AG08396 (cell line): ENCODE data around the gene NEK10.

Experiments
- DNase-seq: peaks from one replicate; pipeline ENCODE4 v3.0.0; 2012; ENCODE audit warnings: low spot score, mixed read lengths

The NEK10 gene

GRCh38 chr3:27228805-27229204 is 140.4 kb downstream of the NEK10 start:
- no peak for DNase-seq

DNA sequence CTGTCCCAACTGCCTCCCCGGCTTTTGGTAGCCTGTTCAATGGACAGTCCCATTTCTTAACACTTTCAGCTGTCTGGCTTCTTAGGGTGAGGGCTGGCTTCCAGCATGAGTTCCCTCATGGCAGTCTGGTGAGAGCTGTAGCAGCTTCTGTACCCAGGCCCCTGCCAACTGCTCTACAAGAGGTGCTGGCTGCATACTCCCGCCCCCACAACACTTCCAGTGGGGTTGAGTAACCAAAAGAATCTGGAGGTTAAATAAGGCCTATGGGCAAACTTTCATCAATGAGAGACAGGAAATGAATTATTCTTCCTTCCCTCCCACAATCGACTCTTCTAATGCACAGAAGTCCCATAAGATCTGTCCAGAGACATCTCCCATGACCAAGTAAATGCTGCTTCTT is 145.0 kb downstream of the NEK10 start:
- DNase-seq, result peak; percentile 20

DNA sequence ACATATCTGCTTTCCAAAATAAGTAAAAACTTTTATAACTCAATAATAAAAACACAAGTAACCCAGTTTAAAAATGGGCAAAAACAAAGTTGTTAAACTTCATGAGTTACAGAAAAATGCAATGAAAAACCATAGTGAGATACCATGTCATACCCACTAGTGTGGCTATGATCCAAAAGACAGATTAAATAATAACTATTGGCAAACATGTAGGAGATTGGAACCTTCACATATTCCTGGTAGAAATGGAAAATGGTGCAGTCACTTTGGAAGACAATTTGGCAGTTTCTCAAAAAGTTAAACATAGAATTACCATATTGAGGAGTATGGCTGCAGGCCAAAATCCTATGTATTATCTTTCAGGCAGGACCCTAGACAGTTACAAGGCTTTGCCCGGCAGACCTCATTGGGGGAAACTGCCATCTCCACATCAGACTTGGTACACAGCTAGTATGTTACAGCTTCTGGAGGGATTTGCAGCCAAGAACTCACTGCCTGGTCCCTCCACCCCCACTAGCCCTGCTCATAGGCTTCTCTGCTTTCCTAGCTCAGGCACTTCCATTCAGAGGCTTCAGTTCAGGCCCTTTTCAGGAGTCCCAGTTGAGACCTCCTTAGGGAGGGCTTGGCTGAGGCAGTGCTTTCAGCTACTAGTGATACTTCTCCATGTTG is 147.8 kb downstream of the NEK10 start:
- DNase-seq, result no peak

GRCh38 chr3:27220166-27220565 is 149.0 kb downstream of the NEK10 start:
- DNase-seq, result no peak

GRCh38 chr3:27219127-27219845 is 149.9 kb downstream of the NEK10 start:
- no peak for DNase-seq

- DNase-seq, result peak; percentile 11
Measured at GRCh38 chr3:27216955-27217552, 152.1 kb downstream of the NEK10 start.

- DNase-seq, result no peak
Measured at GRCh38 chr3:27216295-27216855, 152.8 kb downstream of the NEK10 start.

DNA sequence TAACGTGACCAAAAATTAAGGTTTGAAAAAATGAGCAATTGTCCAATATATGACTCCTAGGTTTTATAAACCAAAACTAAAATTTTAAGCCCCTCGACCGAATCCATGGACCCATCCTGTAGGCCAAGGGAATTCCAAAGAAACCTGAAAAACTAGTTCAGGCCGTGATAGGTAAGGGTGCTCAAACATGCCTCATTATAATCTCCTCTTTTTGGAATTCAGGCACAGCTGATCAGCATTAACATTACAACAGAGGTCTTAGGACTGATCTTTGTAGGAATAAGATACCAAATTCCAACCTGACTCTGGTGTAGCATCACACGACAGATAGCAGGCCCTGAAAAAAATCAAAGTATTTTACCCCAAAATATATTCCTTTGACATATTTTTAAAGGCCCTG is 155.7 kb downstream of the NEK10 start:
- no peak for DNase-seq

DNA sequence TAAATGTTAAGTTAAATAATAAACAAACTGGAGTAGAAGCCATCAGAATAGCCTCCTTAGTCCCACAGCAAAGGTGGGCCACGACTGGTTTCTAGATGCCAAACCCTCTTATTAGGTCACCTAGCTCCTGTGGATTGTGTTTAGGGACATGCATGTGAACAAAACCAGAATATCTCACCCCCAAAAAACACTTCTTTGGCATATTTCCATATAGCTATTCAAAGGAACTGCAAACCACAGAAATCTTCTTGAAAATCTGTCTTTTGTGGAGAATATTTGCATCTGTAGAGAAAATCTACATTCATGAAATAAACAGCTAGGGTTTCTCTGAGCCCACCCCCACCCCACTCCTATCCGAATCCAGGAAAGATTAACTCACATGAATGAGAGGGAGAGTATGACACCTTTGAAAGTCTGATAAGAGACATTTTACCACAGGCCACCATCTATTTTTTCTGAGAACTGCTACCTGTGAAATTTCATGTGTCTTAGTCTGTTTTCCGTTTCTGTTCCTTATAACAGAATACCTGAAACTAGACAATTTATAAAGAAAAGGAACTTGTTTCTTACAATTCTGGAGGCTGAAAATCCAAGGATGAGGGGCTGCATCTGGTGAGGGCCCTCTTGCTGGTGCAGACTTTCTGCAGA is 159.4 kb downstream of the NEK10 start:
- DNase-seq, result no peak

DNA sequence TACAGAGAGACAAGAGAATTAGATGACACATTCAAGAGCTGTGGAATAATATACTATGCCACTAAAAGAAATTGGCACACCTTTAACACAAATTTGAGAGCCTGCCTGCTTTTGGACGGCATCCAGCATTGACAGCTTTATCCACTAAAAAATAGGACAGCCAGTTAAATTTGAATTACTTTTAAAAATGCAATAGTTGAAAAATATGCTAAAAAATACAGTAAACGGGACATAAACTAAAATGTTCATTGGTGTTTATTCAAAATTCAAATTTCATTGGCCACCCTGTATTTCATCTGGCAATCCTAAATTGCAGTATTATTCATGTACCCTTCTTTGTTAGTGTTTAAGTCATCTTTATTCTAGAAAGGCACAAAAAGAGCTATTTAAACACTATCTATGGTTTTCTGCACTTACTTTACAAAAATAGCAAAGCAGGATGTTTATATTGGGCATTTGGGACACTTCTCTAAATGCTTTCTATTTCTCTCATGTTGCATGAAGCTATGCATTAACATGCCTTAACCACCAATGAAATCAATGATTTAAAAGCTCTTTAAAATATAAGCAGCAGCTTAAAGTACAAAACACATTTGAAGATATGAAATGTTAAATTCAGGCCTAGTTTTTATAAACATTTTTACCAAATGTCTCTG is 160.1 kb downstream of the NEK10 start:
- no peak for DNase-seq

GRCh38 chr3:27202959-27203358 is 166.2 kb downstream of the NEK10 start:
- no peak for DNase-seq

DNA sequence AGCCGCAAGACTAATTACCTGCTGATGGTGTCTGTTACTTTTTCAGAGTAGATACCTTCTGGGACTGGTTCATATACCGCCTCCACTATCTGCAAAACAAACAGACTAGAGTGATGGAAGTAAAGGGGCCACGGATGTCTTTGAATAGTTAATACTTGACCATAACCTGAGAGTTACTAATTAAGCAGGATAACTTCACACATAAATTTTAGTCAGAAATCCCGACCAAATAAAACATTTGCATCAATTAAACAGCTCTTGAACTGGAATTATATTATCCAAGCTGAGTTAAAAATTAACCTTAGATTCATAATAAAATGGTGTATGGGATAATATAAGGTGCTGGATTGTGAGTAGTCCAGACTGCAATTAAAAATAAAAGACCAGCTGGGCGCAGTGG is 167.7 kb downstream of the NEK10 start:
- DNase-seq, result no peak

GRCh38 chr3:27200721-27201489 is 168.3 kb downstream of the NEK10 start:
- no peak for DNase-seq

GRCh38 chr3:27194861-27195483 is 174.2 kb downstream of the NEK10 start:
- no peak for DNase-seq

DNA sequence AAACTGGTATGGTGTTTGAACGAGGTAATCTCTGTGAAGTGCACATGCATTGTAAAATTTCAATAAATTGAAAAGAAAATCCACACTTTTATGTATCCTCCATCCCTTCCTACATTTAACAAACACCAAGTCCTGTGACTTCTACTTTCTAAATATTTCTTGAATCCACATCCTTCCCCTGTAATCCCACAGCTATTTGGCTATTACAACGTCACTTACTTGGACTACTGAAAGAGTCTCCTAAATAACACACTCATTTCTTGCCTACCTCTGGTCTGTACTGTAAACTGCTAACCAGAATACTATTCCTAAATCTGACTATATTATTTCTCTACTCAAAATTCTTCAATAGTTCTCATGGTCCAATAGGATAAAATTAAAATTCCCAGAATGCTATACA is 176.1 kb downstream of the NEK10 start:
- no peak for DNase-seq

DNA sequence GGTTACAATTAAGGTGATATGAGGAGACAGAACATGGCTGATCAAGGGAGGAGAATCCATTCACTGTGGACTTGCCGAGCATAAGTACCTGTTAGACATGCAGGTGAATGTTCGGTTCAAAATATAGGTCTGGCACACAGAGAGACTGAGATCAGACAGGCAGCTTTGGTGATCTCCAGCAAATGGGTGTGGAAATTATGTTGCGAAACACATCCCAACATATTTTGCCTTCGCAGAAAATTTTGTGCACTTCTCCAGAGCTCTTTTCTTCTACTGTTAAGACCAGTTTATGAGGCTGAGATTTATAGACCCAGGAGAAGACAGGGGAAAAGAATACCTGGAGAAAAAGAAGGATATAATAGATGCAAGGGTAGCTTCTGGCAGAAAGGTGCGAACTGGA is 183.2 kb downstream of the NEK10 start:
- DNase-seq, result no peak

GRCh38 chr3:27185231-27185989 is 183.8 kb downstream of the NEK10 start:
- no peak for DNase-seq

GRCh38 chr3:27184261-27184660 is 184.9 kb downstream of the NEK10 start:
- no peak for DNase-seq

GRCh38 chr3:27176256-27176655 is 192.9 kb downstream of the NEK10 start:
- DNase-seq, result no peak

DNA sequence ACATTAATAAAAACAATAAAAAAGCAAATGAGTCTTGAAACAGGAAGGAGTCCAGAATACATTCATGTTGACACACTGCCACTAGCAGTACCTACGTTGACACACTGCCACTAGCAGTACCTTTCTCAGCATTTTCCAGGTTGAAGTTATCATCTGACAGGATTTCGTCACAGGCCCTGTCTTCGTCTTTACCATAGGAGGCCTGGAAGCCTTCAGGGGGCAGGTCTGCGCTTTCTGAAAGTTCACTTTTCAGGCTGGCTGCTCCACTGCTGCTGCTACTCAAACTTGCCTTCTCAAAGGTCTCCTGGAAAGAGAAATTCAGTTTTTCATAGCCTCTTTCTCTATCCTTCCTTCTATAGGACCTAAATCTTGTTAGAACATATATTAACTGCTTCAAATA is 194.7 kb downstream of the NEK10 start:
- no peak for DNase-seq
